ENCODE data around the gene SEMA4D.

DNA sequence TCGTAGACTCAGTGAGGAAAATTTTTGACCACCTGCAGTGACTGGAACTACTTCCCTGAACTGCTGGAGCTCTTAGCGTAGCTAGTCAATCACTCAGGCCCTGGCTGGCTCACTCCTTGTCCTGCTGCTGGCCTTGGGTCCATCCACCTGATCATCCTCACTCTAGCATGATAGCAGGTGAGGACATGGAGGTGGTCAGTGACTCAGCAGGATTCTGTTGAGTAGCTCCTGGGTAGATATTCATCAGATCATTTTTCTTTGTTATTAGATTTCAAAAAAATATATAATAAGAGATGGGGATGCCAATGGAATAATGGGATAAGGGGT, 25.0 kb upstream of the SEMA4D start:
- TF ChIP-seq POLR2A (IDR thresholded peaks at IDR 0.05; ENCODE audit: low read depth) (no peak), POLR2AphosphoS5 (IDR thresholded peaks at IDR 0.05) (no peak), EP300 (IDR thresholded peaks at IDR 0.05) (no peak)
- TF ChIP-seq, protein P1, sequence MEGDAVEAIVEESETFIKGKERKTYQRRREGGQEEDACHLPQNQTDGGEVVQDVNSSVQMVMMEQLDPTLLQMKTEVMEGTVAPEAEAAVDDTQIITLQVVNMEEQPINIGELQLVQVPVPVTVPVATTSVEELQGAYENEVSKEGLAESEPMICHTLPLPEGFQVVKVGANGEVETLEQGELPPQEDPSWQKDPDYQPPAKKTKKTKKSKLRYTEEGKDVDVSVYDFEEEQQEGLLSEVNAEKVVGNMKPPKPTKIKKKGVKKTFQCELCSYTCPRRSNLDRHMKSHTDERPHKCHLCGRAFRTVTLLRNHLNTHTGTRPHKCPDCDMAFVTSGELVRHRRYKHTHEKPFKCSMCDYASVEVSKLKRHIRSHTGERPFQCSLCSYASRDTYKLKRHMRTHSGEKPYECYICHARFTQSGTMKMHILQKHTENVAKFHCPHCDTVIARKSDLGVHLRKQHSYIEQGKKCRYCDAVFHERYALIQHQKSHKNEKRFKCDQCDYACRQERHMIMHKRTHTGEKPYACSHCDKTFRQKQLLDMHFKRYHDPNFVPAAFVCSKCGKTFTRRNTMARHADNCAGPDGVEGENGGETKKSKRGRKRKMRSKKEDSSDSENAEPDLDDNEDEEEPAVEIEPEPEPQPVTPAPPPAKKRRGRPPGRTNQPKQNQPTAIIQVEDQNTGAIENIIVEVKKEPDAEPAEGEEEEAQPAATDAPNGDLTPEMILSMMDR (IDR thresholded peaks at IDR 0.05): no peak
